PC-3 (cell line): Measurements from ENCODE around the gene ECHDC1.

Source experiments
- CTCF ChIP-seq: fragments of 300-600 bp; sonication (generic); conservative IDR thresholded peaks from 2 replicates; pipeline ENCODE4 v1.5.1; 2017; ENCODE audit warnings: antibody characterized with exemption, low read depth, mild to moderate bottlenecking, low read length
- EZH2phosphoT487 ChIP-seq: fragments of 300-600 bp; sonication (generic); IDR thresholded peaks from 2 replicates; pipeline ENCODE4 v1.6.1; 2018; ENCODE audit warnings: mild to moderate bottlenecking, antibody characterized with exemption, low read length, borderline replicate concordance

GRCh38 chr6:127381384-127381783 is 38.0 kb upstream of the ECHDC1 start:
- TF ChIP-seq CTCF = no peak
- TF ChIP-seq EZH2phosphoT487 = no peak
